Panc1 (cell line): Measurements from ENCODE around the gene SNAP47. TPM values are rescaled to one million over a fixed set of nuclear protein-coding genes. Genes with fewer than 3 reads are reported as not detected.

Experiments
- ATAC-seq: fragments of 200-7000 bp; cut with Tn5 transposase; 2 replicates; pipeline ENCODE4 v1.9.1; 2020; ENCODE audit warnings: mild to moderate bottlenecking, moderate library complexity
- BruUV-seq: library from RNA; stranded (reverse); fragments of 400-500 nt; replicated peaks from 2 replicates; lab custom pipeline; 2021; lab: Mats Ljungman, UMichigan
- CTCF ChIA-PET: fragments of 300-600 bp; sonication (Branson Sonifier 250); formaldehyde crosslinking; loops from one replicate; lab custom pipeline; 2022; ENCODE audit warnings: antibody characterized with exemption; lab: Charles Lee
- POLR2A ChIA-PET: fragments of 300-600 bp; sonication (Branson Sonifier 250); formaldehyde crosslinking; loops from one replicate; lab custom pipeline; 2022; ENCODE audit warnings: antibody characterized with exemption; lab: Charles Lee
- DNase-seq: peaks from one replicate; pipeline ENCODE4 v3.0.0-alpha.2; 2010; ENCODE audit warnings: low read depth, low spot score
- H3K27ac ChIP-seq: 2 replicates; pipeline ENCODE4 v1.5.1; 2011; ENCODE audit warnings: mild to moderate bottlenecking, low read length, inconsistent platforms
- H3K27me3 ChIP-seq: fragments of 200-500 bp; sonication (Bioruptor generic); 2 replicates; pipeline ENCODE4 v1.6.0; 2014; ENCODE audit warnings: low read length, inconsistent platforms; ENCODE audit not compliant: control insufficient read depth, insufficient read depth
- H3K36me3 ChIP-seq: fragments of 200-500 bp; sonication (Bioruptor generic); 2 replicates; pipeline ENCODE4 v1.5.1; 2014; ENCODE audit warnings: inconsistent platforms, mild to moderate bottlenecking, low read length, moderate library complexity; ENCODE audit not compliant: control insufficient read depth, insufficient read depth
- H3K4me1 ChIP-seq: 2 replicates; pipeline ENCODE4 v1.5.1; 2011; ENCODE audit warnings: inconsistent platforms, mild to moderate bottlenecking, low read length, moderate library complexity; ENCODE audit not compliant: control insufficient read depth, insufficient read depth
- H3K4me3 ChIP-seq, 2 experiments: 2 replicates each; pipeline ENCODE4 v1.5.1; 2011 to 2012; ENCODE audit warnings: low read depth in 2 of 2, low read length in 2 of 2, mild to moderate bottlenecking in 2 of 2, inconsistent platforms in 1 of 2, moderate library complexity in 1 of 2
- H3K9me3 ChIP-seq: fragments of 200-500 bp; sonication (Bioruptor generic); 2 replicates; pipeline ENCODE4 v1.5.1; 2014; ENCODE audit warnings: low read depth, mild to moderate bottlenecking, inconsistent platforms, low read length, moderate library complexity; ENCODE audit not compliant: control insufficient read depth, insufficient read depth
- CTCF ChIP-seq: fragments of 450-650 bp; IDR thresholded peaks from 2 replicates; pipeline ENCODE4 v1.5.1; 2017; ENCODE audit warnings: mild to moderate bottlenecking
- POLR2AphosphoS5 ChIP-seq: IDR thresholded peaks from 2 replicates; pipeline ENCODE4 v1.6.1; 2012; ENCODE audit warnings: mild to moderate bottlenecking, low read depth, low read length, moderate library complexity
- REST ChIP-seq, 2 experiments: IDR thresholded peaks; 2 replicates each; pipeline ENCODE4 v1.6.1; 2011 to 2012; ENCODE audit warnings: low read depth in 2 of 2, control low read depth in 1 of 2, low read length in 1 of 2, mild to moderate bottlenecking in 1 of 2, moderate library complexity in 1 of 2; ENCODE audit not compliant: insufficient read depth in 1 of 2
- SIN3A ChIP-seq: IDR thresholded peaks from 2 replicates; pipeline ENCODE4 v1.6.1; 2012; ENCODE audit warnings: low read depth, mild to moderate bottlenecking, low read length, moderate library complexity, borderline replicate concordance; ENCODE audit not compliant: insufficient read depth
- TCF7L2 ChIP-seq: IDR thresholded peaks from 2 replicates; pipeline ENCODE4 v1.6.1; 2011; ENCODE audit warnings: mild to moderate bottlenecking, low read depth, low read length, inconsistent platforms
- in situ Hi-C: cut with HindIII; loops from 2 replicates; pipeline ENCODE4 v1.10.0; 2016; ENCODE audit warnings: low sequenced_read_pairs, low pct_unique_long_range_greater_than_20kb
- intact Hi-C: fragments of 100-400 bp; cut with micrococcal nuclease; formaldehyde crosslinking; loops from one replicate; pipeline ENCODE4 v1.10.0; 2022; ENCODE audit not compliant: unreplicated experiment
- total RNA-seq: library from RNA; stranded (reverse); gene quantifications from one replicate; pipeline ENCODE4 v1.2.1, GENCODE V29; 2021; ENCODE audit not compliant: unreplicated experiment

The SNAP47 gene
- total RNA-seq, 1 experiment from 2014 or later: 55.6 TPM

GRCh38 chr1:227765261-227766014 lies 30.2 kb downstream of the SNAP47 start:
- in situ Hi-C loops (no loop called here), intact Hi-C loops (no loop called here)
- Histone ChIP-seq H3K27me3 (no peaks in the 10 kb centered on the region), H3K4me3 (no peak overlapping the region), H3K9me3 (no peaks in the 10 kb centered on the region), H3K4me1 (peaks cover 67% of the 10 kb centered on the region), H3K36me3 (peaks cover 5% of the 10 kb centered on the region; the same call in 1 of the 2 replicates), H3K27ac (peak overlapping the region; percentile 76)
- no peak for TF ChIP-seq CTCF
- no peak for TF ChIP-seq TCF7L2
- TF ChIP-seq REST (IDR thresholded peaks at IDR 0.05; ENCODE audit: insufficient read depth in 1 of 2, low read depth in 2 of 2, low read length in 1 of 2): no peak
- no peak for TF ChIP-seq POLR2AphosphoS5
- no peak for TF ChIP-seq SIN3A
- POLR2A ChIA-PET: interaction anchor here (0.6 kb wide), 1 partner anchor 827 kb away, joined by 3 read pairs; no protein-coding TSS in a partner anchor
- CTCF ChIA-PET: interaction anchor here (0.6 to 1.0 kb wide), 2 partner anchors 23 to 180 kb away, joined by 4 to 17 read pairs; no protein-coding TSS in a partner anchor
- no peak for DNase-seq
- BruUV-seq: no TSS peak
- peak; percentile 9; the same call in 1 of the 2 replicates for ATAC-seq

GRCh38 chr1:227766015-227766634 lies 30.9 kb downstream of the SNAP47 start:
- in situ Hi-C loops: no loop called here
- TF ChIP-seq CTCF (no peak), SIN3A (0 out of 2 replicates have a peak, but pooled peaks have one; percentile 44), REST (IDR thresholded peaks at IDR 0.05; ENCODE audit: insufficient read depth in 1 of 2, low read depth in 2 of 2, low read length in 1 of 2) (no peak), TCF7L2 (peak; percentile 74), POLR2AphosphoS5 (peak; percentile 92)
- BruUV-seq: no TSS peak
- peaks cover 2% of the 10 kb centered on the region; the same call in 1 of the 2 replicates for H3K36me3 ChIP-seq
- H3K4me1 ChIP-seq: peaks cover 66% of the 10 kb centered on the region
- no peak overlapping the region for H3K4me3 ChIP-seq
- no peaks in the 10 kb centered on the region for H3K27me3 ChIP-seq
- no peaks in the 10 kb centered on the region for H3K9me3 ChIP-seq
- peak; percentile 85 for ATAC-seq
- CTCF ChIA-PET: no interaction called here
- POLR2A ChIA-PET: interaction anchor here (0.6 kb wide), 1 partner anchor 827 kb away, joined by 3 read pairs; no protein-coding TSS in a partner anchor
- intact Hi-C loops: no loop called here
- no peak for DNase-seq
- peak overlapping the region; percentile 79 for H3K27ac ChIP-seq
